ENCODE results near the gene FKBP11. TPM values are rescaled to one million over a fixed set of nuclear protein-coding genes. Genes with fewer than 3 reads are reported as not detected.
"Not testable (repeated sequence)": the region's sequence is repeated elsewhere in the genome, so short reads cannot be mapped to it uniquely, and the experiment has no call there.

Gene FKBP11
- total and polyA plus RNA-seq, 2 donors, result 8.3 to 36.7 TPM

GRCh38 chr12:48932878-48933277 lies 7.6 kb upstream of the FKBP11 start:
- no peak overlapping the region for H3K4me3 ChIP-seq (ENCODE audit: low read length in 2 of 2)
- H3K36me3 ChIP-seq (ENCODE audit: control insufficient read depth in 2 of 2, insufficient read depth in 2 of 2, low read length in 1 of 2), result peaks cover 30 to 64% of the 10 kb centered on the region in 2 donors
- no peak for DNase-seq (ENCODE audit: low read depth in 6 of 9, low spot score in 9 of 9)
- H3K27me3 ChIP-seq (ENCODE audit: control insufficient read depth in 2 of 2, insufficient read depth in 1 of 2, low read length in 1 of 2), result no peaks in the 10 kb centered on the region
- no peaks in the 10 kb centered on the region for H3K9me3 ChIP-seq (ENCODE audit: control insufficient read depth in 2 of 2, insufficient read depth in 1 of 2, low read length in 1 of 2)
- H3K27ac ChIP-seq (ENCODE audit: low read depth in 1 of 2, low read length in 1 of 2), result no peak overlapping the region
- peaks cover 10 to 21% of the 10 kb centered on the region in 2 donors for H3K4me1 ChIP-seq (ENCODE audit: control insufficient read depth in 2 of 2, insufficient read depth in 2 of 2, low read length in 2 of 2)
- 89% methylated on average over 2 of the region's 2 CpGs for WGBS

DNA sequence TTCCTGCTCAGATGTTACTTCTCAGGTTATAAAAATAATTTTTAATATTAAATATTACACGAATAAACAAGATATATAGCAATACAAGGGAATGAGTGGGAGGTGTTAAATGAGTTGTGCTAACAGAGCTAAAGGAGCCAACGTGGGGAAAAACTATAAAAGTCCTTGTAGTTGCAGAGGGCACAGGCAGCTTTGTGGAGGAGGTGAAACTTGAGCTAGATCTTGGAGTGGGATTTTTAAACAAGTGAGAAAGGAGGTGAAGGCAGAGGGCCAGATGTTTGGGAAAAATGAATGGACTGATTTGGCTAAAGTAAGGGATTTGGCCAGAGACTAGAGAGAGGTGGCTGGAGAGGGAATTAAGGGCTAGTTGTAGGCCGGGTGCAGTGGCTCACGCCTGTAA lies 5.2 kb upstream of the FKBP11 start:
- DNase-seq (ENCODE audit: low read depth in 6 of 9, low spot score in 9 of 9), result no peak
- Histone ChIP-seq H3K9me3 (ENCODE audit: control insufficient read depth in 2 of 2, insufficient read depth in 1 of 2, low read length in 1 of 2) (no peaks in the 10 kb centered on the region), H3K4me1 (ENCODE audit: control insufficient read depth in 2 of 2, insufficient read depth in 2 of 2, low read length in 2 of 2) (peaks cover 14 to 26% of the 10 kb centered on the region in 2 donors), H3K27me3 (ENCODE audit: control insufficient read depth in 2 of 2, insufficient read depth in 1 of 2, low read length in 1 of 2) (no peaks in the 10 kb centered on the region), H3K36me3 (ENCODE audit: control insufficient read depth in 2 of 2, insufficient read depth in 2 of 2, low read length in 1 of 2) (peaks cover 11 to 48% of the 10 kb centered on the region in 2 donors), H3K4me3 (ENCODE audit: low read length in 2 of 2) (no peak overlapping the region), H3K27ac (ENCODE audit: low read depth in 1 of 2, low read length in 1 of 2) (no peak overlapping the region)
- WGBS, result 98% methylated on average over 4 of the region's 4 CpGs

- Histone ChIP-seq H3K9me3 (ENCODE audit: control insufficient read depth in 2 of 2, insufficient read depth in 1 of 2, low read length in 1 of 2) (no peaks in the 10 kb centered on the region), H3K4me3 (ENCODE audit: low read length in 2 of 2) (no peak overlapping the region), H3K36me3 (ENCODE audit: control insufficient read depth in 2 of 2, insufficient read depth in 2 of 2, low read length in 1 of 2) (peaks cover 11 to 41% of the 10 kb centered on the region in 2 donors), H3K4me1 (ENCODE audit: control insufficient read depth in 2 of 2, insufficient read depth in 2 of 2, low read length in 2 of 2) (peaks cover 13 to 27% of the 10 kb centered on the region in 2 donors), H3K27ac (ENCODE audit: low read depth in 1 of 2, low read length in 1 of 2) (no peak overlapping the region), H3K27me3 (ENCODE audit: control insufficient read depth in 2 of 2, insufficient read depth in 1 of 2, low read length in 1 of 2) (no peaks in the 10 kb centered on the region)
- no peak for DNase-seq (ENCODE audit: low read depth in 6 of 9, low spot score in 9 of 9)
- WGBS, result 90% methylated on average over 1 of the region's 1 CpG
These were observed 4.3 kb upstream of the FKBP11 start for GRCh38 chr12:48929551-48929950.

- H3K4me3 ChIP-seq (ENCODE audit: low read length in 2 of 2), result no peak overlapping the region
- no peaks in the 10 kb centered on the region for H3K27me3 ChIP-seq (ENCODE audit: control insufficient read depth in 2 of 2, insufficient read depth in 1 of 2, low read length in 1 of 2)
- no peak for DNase-seq (ENCODE audit: low read depth in 6 of 9, low spot score in 9 of 9)
- 88% methylated on average over 2 of the region's 2 CpGs for whole genome bisulfite sequencing
- H3K27ac ChIP-seq (ENCODE audit: low read depth in 1 of 2, low read length in 1 of 2), result no peak overlapping the region
- peaks cover 8 to 17% of the 10 kb centered on the region in 2 donors for H3K4me1 ChIP-seq (ENCODE audit: control insufficient read depth in 2 of 2, insufficient read depth in 2 of 2, low read length in 2 of 2)
- H3K9me3 ChIP-seq (ENCODE audit: control insufficient read depth in 2 of 2, insufficient read depth in 1 of 2, low read length in 1 of 2), result no peaks in the 10 kb centered on the region
- H3K36me3 ChIP-seq (ENCODE audit: control insufficient read depth in 2 of 2, insufficient read depth in 2 of 2, low read length in 1 of 2), result peaks cover 5 to 30% of the 10 kb centered on the region in 2 donors
These were observed 2.0 kb upstream of the FKBP11 start for GRCh38 chr12:48927261-48927660.

DNA sequence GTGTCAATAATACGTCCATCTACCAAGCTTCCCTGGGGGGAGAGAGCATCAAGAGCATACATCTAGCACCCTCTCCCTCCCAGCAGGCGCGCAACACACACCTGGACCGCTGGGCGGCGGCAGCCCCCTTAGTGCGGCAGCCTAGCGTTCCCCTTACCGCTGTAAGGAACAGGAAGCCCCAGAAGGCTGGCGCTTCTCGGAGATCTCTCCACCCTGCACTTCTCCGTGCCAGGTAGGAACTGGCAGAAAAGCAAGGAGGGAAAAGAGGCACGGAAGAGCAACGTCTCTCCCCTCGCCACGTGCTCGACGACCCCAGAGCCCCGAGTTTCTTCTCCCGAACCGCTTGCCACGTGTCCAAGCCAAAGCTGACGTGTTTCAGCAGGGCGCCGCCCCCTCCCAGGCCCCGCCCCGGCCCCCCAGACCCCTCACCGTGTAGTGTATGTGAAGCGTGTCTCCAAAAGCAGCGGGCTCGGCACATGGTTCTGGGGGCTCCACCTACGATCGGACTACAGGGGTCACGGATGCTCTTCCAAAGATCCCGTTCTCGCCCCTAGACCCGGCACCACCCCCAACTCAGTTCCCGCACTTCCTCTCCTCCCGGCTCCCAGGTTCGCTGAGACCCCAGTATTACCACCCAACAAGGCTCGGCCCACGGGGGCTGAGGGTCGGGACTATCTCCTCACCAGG lies 532 bp downstream of the FKBP11 start:
- Histone ChIP-seq H3K27ac (ENCODE audit: low read depth in 1 of 2, low read length in 1 of 2) (peak overlapping the region; percentile 58 to 85), H3K27me3 (ENCODE audit: control insufficient read depth in 2 of 2, insufficient read depth in 1 of 2, low read length in 1 of 2) (no peaks in the 10 kb centered on the region), H3K4me3 (ENCODE audit: low read length in 2 of 2) (peak overlapping the region; percentile 88), H3K9me3 (ENCODE audit: control insufficient read depth in 2 of 2, insufficient read depth in 1 of 2, low read length in 1 of 2) (no peaks in the 10 kb centered on the region), H3K36me3 (ENCODE audit: control insufficient read depth in 2 of 2, insufficient read depth in 2 of 2, low read length in 1 of 2) (peaks cover 0 to 13% of the 10 kb centered on the region in 2 donors), H3K4me1 (ENCODE audit: control insufficient read depth in 2 of 2, insufficient read depth in 2 of 2, low read length in 2 of 2) (peaks cover 8 to 17% of the 10 kb centered on the region in 2 donors)
- DNase-seq (ENCODE audit: low read depth in 6 of 9, low spot score in 9 of 9), result peak in 8 of 9 donors; percentile 40 to 88 (median 73)
- under 1% methylated on average over 43 of the region's 43 CpGs for WGBS

- 97% methylated on average over 3 of the region's 3 CpGs for whole genome bisulfite sequencing
- H3K4me1 ChIP-seq (ENCODE audit: control insufficient read depth in 2 of 2, insufficient read depth in 2 of 2, low read length in 2 of 2), result peaks cover 10 to 25% of the 10 kb centered on the region in 2 donors
- H3K27ac ChIP-seq (ENCODE audit: low read depth in 1 of 2, low read length in 1 of 2), result no peak overlapping the region
- DNase-seq (ENCODE audit: low read depth in 6 of 9, low spot score in 9 of 9), result no peak
- H3K4me3 ChIP-seq (ENCODE audit: low read length in 2 of 2), result no peak overlapping the region
- no peaks in the 10 kb centered on the region for H3K9me3 ChIP-seq (ENCODE audit: control insufficient read depth in 2 of 2, insufficient read depth in 1 of 2, low read length in 1 of 2)
- no peaks in the 10 kb centered on the region for H3K27me3 ChIP-seq (ENCODE audit: control insufficient read depth in 2 of 2, insufficient read depth in 1 of 2, low read length in 1 of 2)
- H3K36me3 ChIP-seq (ENCODE audit: control insufficient read depth in 2 of 2, insufficient read depth in 2 of 2, low read length in 1 of 2), result peaks cover 0 to 8% of the 10 kb centered on the region in 2 donors
These were observed 2.2 kb downstream of the FKBP11 start for GRCh38 chr12:48923117-48923516.

GRCh38 chr12:48917857-48918537 lies 7.3 kb downstream of the FKBP11 start:
- 22% methylated on average over 3 of the region's 3 CpGs for WGBS
- H3K27me3 ChIP-seq (ENCODE audit: control insufficient read depth in 2 of 2, insufficient read depth in 1 of 2, low read length in 1 of 2), result no peaks in the 10 kb centered on the region
- H3K4me1 ChIP-seq (ENCODE audit: control insufficient read depth in 2 of 2, insufficient read depth in 2 of 2, low read length in 2 of 2), result peaks cover 9 to 15% of the 10 kb centered on the region in 2 donors
- H3K36me3 ChIP-seq (ENCODE audit: control insufficient read depth in 2 of 2, insufficient read depth in 2 of 2, low read length in 1 of 2), result no peaks in the 10 kb centered on the region
- H3K27ac ChIP-seq (ENCODE audit: low read depth in 1 of 2, low read length in 1 of 2), result peak overlapping the region; percentile 52 to 56
- no peaks in the 10 kb centered on the region for H3K9me3 ChIP-seq (ENCODE audit: control insufficient read depth in 2 of 2, insufficient read depth in 1 of 2, low read length in 1 of 2)
- peak in 3 of 9 donors; percentile 31 to 62 (median 36) for DNase-seq (ENCODE audit: low read depth in 6 of 9, low spot score in 9 of 9)
- no peak overlapping the region for H3K4me3 ChIP-seq (ENCODE audit: low read length in 2 of 2)

DNA sequence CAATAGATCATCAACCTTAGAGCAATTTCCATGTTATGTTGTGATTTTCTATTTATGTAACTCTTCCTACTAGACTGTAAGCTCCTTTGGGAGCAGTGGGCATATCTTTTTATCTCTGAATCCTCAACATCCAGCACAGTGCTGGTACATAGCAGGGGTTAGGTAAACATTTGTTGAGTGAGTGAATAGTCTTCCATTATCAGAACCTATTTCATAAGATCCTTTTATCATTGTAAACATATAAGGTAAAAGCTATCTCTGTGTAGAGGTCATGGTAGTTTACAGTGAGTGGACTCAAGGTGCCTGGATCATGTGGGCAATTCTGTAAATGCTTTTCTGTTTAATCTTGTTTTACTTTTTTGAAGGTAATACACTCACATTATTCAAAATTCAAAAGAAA lies 15.1 kb downstream of the FKBP11 start:
- Histone ChIP-seq H3K27me3 (ENCODE audit: control insufficient read depth in 2 of 2, insufficient read depth in 1 of 2, low read length in 1 of 2) (peaks cover 0 to 11% of the 10 kb centered on the region in 2 donors), H3K4me3 (ENCODE audit: low read length in 2 of 2) (no peak overlapping the region), H3K9me3 (ENCODE audit: control insufficient read depth in 2 of 2, insufficient read depth in 1 of 2, low read length in 1 of 2) (no peaks in the 10 kb centered on the region), H3K36me3 (ENCODE audit: control insufficient read depth in 2 of 2, insufficient read depth in 2 of 2, low read length in 1 of 2) (no peaks in the 10 kb centered on the region), H3K27ac (ENCODE audit: low read depth in 1 of 2, low read length in 1 of 2) (no peak overlapping the region), H3K4me1 (ENCODE audit: control insufficient read depth in 2 of 2, insufficient read depth in 2 of 2, low read length in 2 of 2) (no peaks in the 10 kb centered on the region)
- no peak for DNase-seq (ENCODE audit: low read depth in 6 of 9, low spot score in 9 of 9)

DNA sequence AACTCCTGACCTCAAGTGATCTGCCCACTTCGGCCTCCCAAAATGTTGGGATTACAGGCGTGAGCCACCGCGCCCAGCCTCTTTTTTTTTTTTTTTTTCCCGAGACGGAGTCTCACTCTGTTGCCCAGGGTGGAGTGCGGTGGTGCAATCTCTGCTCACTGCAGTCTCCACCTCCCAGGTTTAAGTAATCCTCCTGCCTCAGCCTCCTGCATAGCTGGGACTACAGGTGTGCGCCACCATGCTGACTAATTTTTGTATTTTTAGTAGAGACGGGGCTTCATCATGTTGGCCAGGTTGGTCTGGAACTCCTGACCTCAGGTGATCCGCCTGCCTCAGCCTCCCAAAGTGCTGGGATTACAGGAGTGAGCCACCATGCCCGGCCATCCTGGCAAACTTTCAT lies 15.6 kb downstream of the FKBP11 start:
- H3K27ac ChIP-seq (ENCODE audit: low read depth in 1 of 2, low read length in 1 of 2), result not testable (repeated sequence)
- peaks cover 3 to 16% of the 10 kb centered on the region in 2 donors for H3K27me3 ChIP-seq (ENCODE audit: control insufficient read depth in 2 of 2, insufficient read depth in 1 of 2, low read length in 1 of 2)

More for the DNA sequence above, 15.6 kb downstream of the FKBP11 start:
- H3K4me1 ChIP-seq (ENCODE audit: control insufficient read depth in 2 of 2, insufficient read depth in 2 of 2, low read length in 2 of 2); H3K9me3 ChIP-seq (ENCODE audit: control insufficient read depth in 2 of 2, insufficient read depth in 1 of 2, low read length in 1 of 2); H3K4me3 ChIP-seq (ENCODE audit: low read length in 2 of 2); H3K36me3 ChIP-seq (ENCODE audit: control insufficient read depth in 2 of 2, insufficient read depth in 2 of 2, low read length in 1 of 2); DNase-seq (ENCODE audit: low read depth in 6 of 9, low spot score in 9 of 9): not testable (repeated sequence)
- WGBS, result 89% methylated on average over 11 of the region's 11 CpGs

All from thymus (tissue), 11 donors.